Endothelial cell of umbilical vein (primary cell): ENCODE measurements around the gene ZNF423. TPM values are rescaled to one million over a fixed set of nuclear protein-coding genes. Genes with fewer than 3 reads are reported as not detected.
A peak's percentile ranks its signal among the peaks of the same experiment; 100 is the strongest.

ENCODE experiments used
- BruUV-seq: library from RNA; stranded (reverse); fragments of 400-500 nt; replicated peaks from 2 replicates; lab custom pipeline; 2021; lab: Mats Ljungman, UMichigan
- CTCF ChIA-PET: fragments of 300-600, 350-600 bp; sonication (Branson Sonifier 250); formaldehyde crosslinking; loops from one replicate; lab custom pipeline; 2021; ENCODE audit warnings: antibody characterized with exemption, inconsistent platforms; lab: Charles Lee
- POLR2A ChIA-PET: fragments of 300-600, 350-600 bp; sonication (Branson Sonifier 250); formaldehyde crosslinking; loops from one replicate; lab custom pipeline; 2021; ENCODE audit warnings: antibody characterized with exemption, inconsistent platforms; lab: Charles Lee
- DNase-seq: peaks from one replicate; pipeline ENCODE4 v3.0.0-alpha.2; 2011; ENCODE audit warnings: low read depth, low spot score
- FAIRE-seq: peaks from 2 replicates; lab custom pipeline; 2011; peaks lifted over from hg19 to GRCh38; lab: Jason Lieb, UNC
- H2AFZ ChIP-seq: 2 replicates; pipeline ENCODE4 v1.6.0; 2012; ENCODE audit warnings: low read depth, low read length, control low read depth, inconsistent platforms
- H3K27ac ChIP-seq: 2 replicates; pipeline ENCODE4 v1.5.1; 2011; ENCODE audit warnings: low read depth, mild to moderate bottlenecking, control low read depth, low read length, moderate library complexity; ENCODE audit not compliant: insufficient read depth
- H3K27me3 ChIP-seq, 2 experiments: 2 replicates each; pipeline versions ENCODE4 v1.6.0 to v1.6.1; 2011; ENCODE audit warnings: low read length in 2 of 2, mixed read lengths in 1 of 2; ENCODE audit not compliant: control insufficient read depth in 2 of 2, insufficient read depth in 2 of 2
- H3K36me3 ChIP-seq, 2 experiments: 2 replicates in 1 of 2; 3 replicates in 1 of 2; pipeline ENCODE4 v1.5.1; 2011; ENCODE audit warnings: low read length in 2 of 2, mild to moderate bottlenecking in 1 of 2, moderate library complexity in 1 of 2; ENCODE audit not compliant: control insufficient read depth in 2 of 2, insufficient read depth in 2 of 2; ENCODE audit errors: extremely low read depth in 1 of 2
- H3K4me1 ChIP-seq: 3 replicates; pipeline ENCODE4 v1.5.1; 2011; ENCODE audit warnings: mild to moderate bottlenecking, low read length; ENCODE audit not compliant: control insufficient read depth, insufficient read depth; ENCODE audit errors: extremely low read depth
- H3K4me2 ChIP-seq: 2 replicates; pipeline ENCODE4 v1.6.1; 2011; ENCODE audit warnings: low read length, control low read depth, mixed read lengths; ENCODE audit not compliant: insufficient read depth
- H3K4me3 ChIP-seq, 3 experiments: fragments of 200-600 bp in 1 of 3; sonication (generic), shearing (Covaris generic) in 1 of 3; replicated peaks in 1 of 3; 2 replicates each; pipeline ENCODE4 v1.5.1; 2011 to 2016; ENCODE audit warnings: control low read depth in 3 of 3, low read length in 3 of 3, mild to moderate bottlenecking in 2 of 3, inconsistent platforms in 1 of 3, low read depth in 1 of 3, moderate library complexity in 1 of 3; ENCODE audit not compliant: insufficient read depth in 1 of 3
- H3K79me2 ChIP-seq: 2 replicates; pipeline ENCODE4 v1.6.0; 2012; ENCODE audit warnings: low read length, inconsistent platforms; ENCODE audit not compliant: control insufficient read depth, insufficient read depth
- H3K9ac ChIP-seq: replicated peaks from 2 replicates; pipeline ENCODE3; 2011; ENCODE audit warnings: low read length, control low read depth; ENCODE audit not compliant: insufficient read depth; ENCODE audit errors: extremely low read depth
- H3K9me1 ChIP-seq: replicated peaks from 3 replicates; pipeline ENCODE4 v1.6.0; 2011; ENCODE audit warnings: mild to moderate bottlenecking, low read length; ENCODE audit not compliant: control insufficient read depth, insufficient read depth; ENCODE audit errors: extremely low read depth
- H3K9me3 ChIP-seq: replicated peaks from 2 replicates; pipeline ENCODE4 v1.5.1; 2012; ENCODE audit warnings: low read length, inconsistent platforms; ENCODE audit not compliant: control insufficient read depth, insufficient read depth
- H4K20me1 ChIP-seq: replicated peaks from 2 replicates; pipeline ENCODE3; 2011; ENCODE audit warnings: mild to moderate bottlenecking, low read length; ENCODE audit not compliant: control insufficient read depth, insufficient read depth; ENCODE audit errors: extremely low read depth
- EZH2 ChIP-seq: IDR thresholded peaks from 2 replicates; pipeline ENCODE4 v1.6.1; 2012; ENCODE audit warnings: borderline replicate concordance, low read depth, mild to moderate bottlenecking, moderate library complexity, low read length, inconsistent platforms; ENCODE audit not compliant: severe bottlenecking
- FOS ChIP-seq: IDR thresholded peaks from 2 replicates; pipeline ENCODE4 v1.6.1; 2011; ENCODE audit warnings: mild to moderate bottlenecking, low read length, moderate library complexity, borderline replicate concordance; ENCODE audit not compliant: insufficient read depth
- GATA2 ChIP-seq: IDR thresholded peaks from 2 replicates; pipeline ENCODE4 v1.7.0; 2011; ENCODE audit warnings: low read depth, mild to moderate bottlenecking, moderate library complexity, mixed read lengths, low read length; ENCODE audit not compliant: insufficient read length, insufficient read depth
- JUN ChIP-seq: IDR thresholded peaks from 2 replicates; pipeline ENCODE4 v1.6.1; 2011; ENCODE audit warnings: borderline replicate concordance, low read depth; ENCODE audit not compliant: insufficient read length, insufficient read depth
- MYC ChIP-seq: IDR thresholded peaks from one replicate; pipeline ENCODE4 v1.6.1; 2011; ENCODE audit warnings: mild to moderate bottlenecking, low read depth, low read length
- POLR2A ChIP-seq: IDR thresholded peaks from 2 replicates; pipeline ENCODE4 v1.6.1; 2012; ENCODE audit warnings: low read depth, mild to moderate bottlenecking, control low read depth, low read length
- POLR2AphosphoS5 ChIP-seq: IDR thresholded peaks from 2 replicates; pipeline ENCODE4 v1.6.1; 2012; ENCODE audit warnings: low read depth, mild to moderate bottlenecking, control low read depth, low read length, moderate library complexity; ENCODE audit not compliant: insufficient read depth
- dilution Hi-C: fragments of 300-500 bp; cut with MboI; formaldehyde crosslinking; loops from one replicate; pipeline ENCODE4 v1.15.0; 2019; ENCODE audit warnings: low sequenced_read_pairs; ENCODE audit not compliant: extremely low pct_ligation_motif_present
- intact Hi-C: fragments of 100-400 bp; cut with micrococcal nuclease; formaldehyde crosslinking; loops from one replicate; pipeline ENCODE4 v1.10.0; 2022
- polyA plus RNA-seq, 4 experiments: library from polyadenylated mRNA; depleted of rRNA in 3 of 4; stranded (reverse) in 3 of 4; unstranded in 1 of 4; fragments of >200 nt; gene quantifications; 2 replicates each; pipeline versions ENCODE4 v1.2.1 to v1.2.3, GENCODE V29; 2011 to 2012; ENCODE audit warnings: missing spikeins in 1 of 4
- total RNA-seq: library from RNA; stranded (reverse); gene quantifications from 2 replicates; pipeline ENCODE4 v1.2.3, GENCODE V29; 2021
- TF ChIP-seq, protein P1 (sequence below): IDR thresholded peaks from 2 replicates; pipeline ENCODE4 v1.6.1; 2011; ENCODE audit not compliant: insufficient read depth, insufficient read length
- TF ChIP-seq, protein P2 (sequence below), 2 donors: IDR thresholded peaks; 1 replicate in 1 of 2; 2 replicates in 1 of 2; pipeline ENCODE4 v1.5.1; 2011; ENCODE audit warnings: low read length in 2 of 2, mild to moderate bottlenecking in 2 of 2, moderate library complexity in 2 of 2, control low read depth in 1 of 2, inconsistent platforms in 1 of 2, low read depth in 1 of 2; ENCODE audit not compliant: insufficient read depth in 1 of 2; ENCODE audit errors: extremely low read depth in 1 of 2

Gene ZNF423
- total and polyA plus RNA-seq, 2 donors (not counting 3 experiments of a cell fraction or from before 2014, with no cell fraction given): 2.2 to 8.1 TPM

DNA sequence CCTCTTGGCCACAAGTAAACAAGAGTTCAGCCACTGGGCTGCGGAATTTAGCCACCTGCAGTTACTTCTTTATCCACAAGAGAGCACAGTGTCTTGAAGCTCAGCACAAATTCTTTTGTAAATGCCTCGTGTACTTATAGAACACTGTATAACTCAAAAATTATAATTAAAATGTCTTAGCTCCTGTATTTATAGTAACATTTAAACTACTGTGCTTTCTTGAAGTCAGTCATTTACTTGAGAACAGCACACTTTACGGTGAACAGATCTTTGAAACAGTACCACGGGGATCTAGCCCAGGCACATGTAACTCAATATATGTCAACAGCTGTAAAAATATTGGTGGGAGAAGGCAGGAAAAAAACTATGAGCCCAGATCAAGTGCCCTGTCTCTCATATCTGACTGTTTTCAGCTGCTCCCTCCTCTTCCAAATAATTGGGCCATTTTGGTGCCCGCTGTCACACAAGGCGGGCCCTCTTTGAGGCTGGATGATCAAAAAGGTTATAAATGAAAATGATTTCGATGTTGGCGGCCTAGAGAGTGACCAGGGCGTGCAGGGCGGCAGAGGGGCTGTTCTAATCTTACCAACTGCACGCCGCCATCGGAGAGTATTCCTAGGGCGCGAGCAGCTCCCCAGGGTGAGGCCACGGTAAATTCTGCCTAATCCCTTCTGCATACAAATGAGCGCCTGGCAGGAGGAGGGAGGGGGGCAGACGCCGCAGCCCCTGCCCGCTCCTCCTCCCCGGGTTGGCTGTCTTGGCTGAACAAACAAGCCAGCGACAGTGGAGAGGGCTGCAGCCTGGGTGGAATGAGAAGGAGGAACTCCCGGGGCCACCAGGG, 299.1 kb downstream of the ZNF423 start:
- TF ChIP-seq MYC (no peak), POLR2AphosphoS5 (no peak), GATA2 (no peak), JUN (no peak), EZH2 (no peak), FOS (no peak), POLR2A (no peak)
- TF ChIP-seq, protein P1, sequence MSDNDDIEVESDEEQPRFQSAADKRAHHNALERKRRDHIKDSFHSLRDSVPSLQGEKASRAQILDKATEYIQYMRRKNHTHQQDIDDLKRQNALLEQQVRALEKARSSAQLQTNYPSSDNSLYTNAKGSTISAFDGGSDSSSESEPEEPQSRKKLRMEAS: no peak
- TF ChIP-seq, protein P2, sequence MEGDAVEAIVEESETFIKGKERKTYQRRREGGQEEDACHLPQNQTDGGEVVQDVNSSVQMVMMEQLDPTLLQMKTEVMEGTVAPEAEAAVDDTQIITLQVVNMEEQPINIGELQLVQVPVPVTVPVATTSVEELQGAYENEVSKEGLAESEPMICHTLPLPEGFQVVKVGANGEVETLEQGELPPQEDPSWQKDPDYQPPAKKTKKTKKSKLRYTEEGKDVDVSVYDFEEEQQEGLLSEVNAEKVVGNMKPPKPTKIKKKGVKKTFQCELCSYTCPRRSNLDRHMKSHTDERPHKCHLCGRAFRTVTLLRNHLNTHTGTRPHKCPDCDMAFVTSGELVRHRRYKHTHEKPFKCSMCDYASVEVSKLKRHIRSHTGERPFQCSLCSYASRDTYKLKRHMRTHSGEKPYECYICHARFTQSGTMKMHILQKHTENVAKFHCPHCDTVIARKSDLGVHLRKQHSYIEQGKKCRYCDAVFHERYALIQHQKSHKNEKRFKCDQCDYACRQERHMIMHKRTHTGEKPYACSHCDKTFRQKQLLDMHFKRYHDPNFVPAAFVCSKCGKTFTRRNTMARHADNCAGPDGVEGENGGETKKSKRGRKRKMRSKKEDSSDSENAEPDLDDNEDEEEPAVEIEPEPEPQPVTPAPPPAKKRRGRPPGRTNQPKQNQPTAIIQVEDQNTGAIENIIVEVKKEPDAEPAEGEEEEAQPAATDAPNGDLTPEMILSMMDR (IDR thresholded peaks at IDR 0.05; ENCODE audit: extremely low read depth in 1 of 2, insufficient read depth in 1 of 2, low read depth in 1 of 2, low read length in 2 of 2): peak; percentile 24 to 47
- H3K4me1 ChIP-seq: no peaks in the 10 kb centered on the region
- BruUV-seq: no TSS peak
- CTCF ChIA-PET: interaction anchor here (0.5 to 2.1 kb wide), 18 partner anchors 21 to 365 kb away, joined by 3 to 15 read pairs (median 4); no protein-coding TSS in a partner anchor
- H4K20me1 ChIP-seq: no peaks in the 10 kb centered on the region
- no peak overlapping the region for H3K27ac ChIP-seq
- H3K36me3 ChIP-seq: no peaks in the 10 kb centered on the region
- POLR2A ChIA-PET: no interaction called here
- H3K79me2 ChIP-seq: no peaks in the 10 kb centered on the region
- no peak overlapping the region for H2AFZ ChIP-seq
- DNase-seq: peak; percentile 47
- no peak overlapping the region for H3K9ac ChIP-seq
- intact Hi-C loops (loop anchor here (1.0 to 10.0 kb wide), 4 partner anchors 148 to 365 kb away; no protein-coding TSS in a partner anchor), dilution Hi-C loops (no loop called here)
- no peak overlapping the region for H3K4me2 ChIP-seq
- no peak overlapping the region for H3K4me3 ChIP-seq
- H3K9me3 ChIP-seq: no peaks in the 10 kb centered on the region
- H3K27me3 ChIP-seq: no peaks in the 10 kb centered on the region
- no peaks in the 10 kb centered on the region for H3K9me1 ChIP-seq
- FAIRE-seq: peak; percentile 43
